C4-2B (cell line): ENCODE data around the gene FAM78B.

Source experiments
- ZFX ChIP-seq: fragments of 450-650 bp; IDR thresholded peaks from 2 replicates; pipeline ENCODE4 v1.6.1; 2017
- TF ChIP-seq, protein P1 (sequence below): fragments of 450-650 bp; conservative IDR thresholded peaks from 2 replicates; pipeline ENCODE4 v1.5.1; 2017; ENCODE audit warnings: mild to moderate bottlenecking

DNA sequence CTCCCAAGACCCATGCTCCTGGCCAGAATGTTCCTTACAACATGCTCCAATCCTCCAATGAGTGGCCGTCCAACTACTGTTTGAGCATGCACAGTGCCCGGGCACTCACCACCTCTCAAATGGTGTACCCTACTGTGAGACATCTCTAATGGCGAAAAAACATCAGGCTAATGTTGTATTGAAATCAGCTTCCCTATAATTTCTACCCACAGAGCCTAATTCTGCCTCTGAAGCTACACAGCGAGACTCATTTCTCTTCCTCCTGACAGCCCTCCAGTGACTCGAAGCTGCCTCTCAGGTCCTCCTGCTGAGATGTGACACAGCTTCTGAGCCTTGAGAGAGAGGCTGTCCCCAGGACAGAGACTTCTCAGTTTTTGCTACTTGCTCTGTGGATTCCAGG, 130.7 kb downstream of the FAM78B start:
- TF ChIP-seq, protein P1, sequence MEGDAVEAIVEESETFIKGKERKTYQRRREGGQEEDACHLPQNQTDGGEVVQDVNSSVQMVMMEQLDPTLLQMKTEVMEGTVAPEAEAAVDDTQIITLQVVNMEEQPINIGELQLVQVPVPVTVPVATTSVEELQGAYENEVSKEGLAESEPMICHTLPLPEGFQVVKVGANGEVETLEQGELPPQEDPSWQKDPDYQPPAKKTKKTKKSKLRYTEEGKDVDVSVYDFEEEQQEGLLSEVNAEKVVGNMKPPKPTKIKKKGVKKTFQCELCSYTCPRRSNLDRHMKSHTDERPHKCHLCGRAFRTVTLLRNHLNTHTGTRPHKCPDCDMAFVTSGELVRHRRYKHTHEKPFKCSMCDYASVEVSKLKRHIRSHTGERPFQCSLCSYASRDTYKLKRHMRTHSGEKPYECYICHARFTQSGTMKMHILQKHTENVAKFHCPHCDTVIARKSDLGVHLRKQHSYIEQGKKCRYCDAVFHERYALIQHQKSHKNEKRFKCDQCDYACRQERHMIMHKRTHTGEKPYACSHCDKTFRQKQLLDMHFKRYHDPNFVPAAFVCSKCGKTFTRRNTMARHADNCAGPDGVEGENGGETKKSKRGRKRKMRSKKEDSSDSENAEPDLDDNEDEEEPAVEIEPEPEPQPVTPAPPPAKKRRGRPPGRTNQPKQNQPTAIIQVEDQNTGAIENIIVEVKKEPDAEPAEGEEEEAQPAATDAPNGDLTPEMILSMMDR = no peak
- no peak for TF ChIP-seq ZFX
